Neural cell (in vitro differentiated cells): ENCODE data around the gene ASPSCR1. TPM values are rescaled to one million over a fixed set of nuclear protein-coding genes. Genes with fewer than 3 reads are reported as not detected.

ENCODE experiments used
- H2AFZ ChIP-seq: fragments of 200-600, 300-800 bp; sonication (generic), shearing (Covaris generic); 2 replicates; pipeline ENCODE4 v1.6.0; 2014; ENCODE audit warnings: low read depth, mild to moderate bottlenecking, antibody characterized with exemption, low read length, moderate library complexity
- H3F3A ChIP-seq: fragments of 200-600 bp; shearing (Covaris generic); 2 replicates; pipeline ENCODE4 v1.6.1; 2016; ENCODE audit warnings: mild to moderate bottlenecking, moderate library complexity, mixed read lengths, antibody characterized with exemption, low read length; ENCODE audit not compliant: insufficient read depth, poor library complexity, severe bottlenecking
- H3K27ac ChIP-seq: fragments of 200-600, 300-800 bp; sonication (generic), shearing (Covaris generic); 2 replicates; pipeline ENCODE4 v1.5.1; 2014; ENCODE audit warnings: mild to moderate bottlenecking, low read length, moderate library complexity
- H3K27me3 ChIP-seq: fragments of 300-800, 200-600 bp; sonication (generic), shearing (Covaris generic); 2 replicates; pipeline ENCODE4 v1.6.0; 2014; ENCODE audit warnings: mild to moderate bottlenecking, low read depth, low read length, moderate library complexity; ENCODE audit not compliant: insufficient read depth
- H3K36me3 ChIP-seq: fragments of 300-800, 200-600 bp; sonication (generic), shearing (Covaris generic); 2 replicates; pipeline ENCODE4 v1.5.1; 2014; ENCODE audit warnings: mild to moderate bottlenecking, antibody characterized with exemption, low read length, moderate library complexity; ENCODE audit not compliant: insufficient read depth
- H3K4me2 ChIP-seq: fragments of 300-800, 200-600 bp; sonication (generic), shearing (Covaris generic); 2 replicates; pipeline ENCODE4 v1.6.0; 2014; ENCODE audit warnings: mild to moderate bottlenecking, low read length
- H3K4me3 ChIP-seq: fragments of 300-800, 200-600 bp; sonication (generic), shearing (Covaris generic); 2 replicates; pipeline ENCODE4 v1.5.1; 2014; ENCODE audit warnings: mild to moderate bottlenecking, low read length, moderate library complexity
- H3K79me2 ChIP-seq: fragments of 200-600 bp; shearing (Covaris generic); replicated peaks from 2 replicates; pipeline ENCODE4 v1.6.0; 2014; ENCODE audit warnings: mild to moderate bottlenecking, low read length, moderate library complexity; ENCODE audit not compliant: insufficient read depth
- H3K9ac ChIP-seq: fragments of 300-800, 200-600 bp; sonication (generic), shearing (Covaris generic); 2 replicates; pipeline ENCODE4 v1.6.1; 2016; ENCODE audit warnings: mild to moderate bottlenecking, low read length, mixed read lengths
- H3K9me2 ChIP-seq: fragments of 200-600 bp; shearing (Covaris generic); 2 replicates; pipeline ENCODE4 v1.6.1; 2016; ENCODE audit warnings: mild to moderate bottlenecking, low read length, mixed read lengths; ENCODE audit not compliant: insufficient read depth
- H3K9me3 ChIP-seq: fragments of 200-600, 300-800 bp; sonication (generic), shearing (Covaris generic); 2 replicates; pipeline ENCODE4 v1.6.1; 2016; ENCODE audit warnings: mild to moderate bottlenecking, mixed run types, low read length, moderate library complexity, mixed read lengths
- H4K20me1 ChIP-seq: fragments of 200-600 bp; shearing (Covaris generic); 2 replicates; pipeline ENCODE4 v1.6.1; 2016; ENCODE audit warnings: mild to moderate bottlenecking, mixed run types; ENCODE audit not compliant: insufficient read depth
- EP300 ChIP-seq: fragments of 450-650 bp; conservative IDR thresholded peaks from 2 replicates; pipeline ENCODE4 v1.6.1; 2014; ENCODE audit warnings: antibody characterized with exemption, mild to moderate bottlenecking, moderate library complexity; ENCODE audit not compliant: poor library complexity, severe bottlenecking
- EZH2 ChIP-seq: fragments of 200-600, 300-800 bp; shearing (Covaris generic), sonication (generic); IDR thresholded peaks from 2 replicates; pipeline ENCODE4 v1.6.1; 2014; ENCODE audit warnings: antibody characterized with exemption, low read length, borderline replicate concordance, mild to moderate bottlenecking; ENCODE audit not compliant: insufficient read depth, poor library complexity, severe bottlenecking
- MXI1 ChIP-seq: fragments of 450-650 bp; conservative IDR thresholded peaks from 2 replicates; pipeline ENCODE4 v1.6.1; 2014; ENCODE audit warnings: antibody characterized with exemption, mild to moderate bottlenecking; ENCODE audit not compliant: poor library complexity, severe bottlenecking
- POLR2AphosphoS5 ChIP-seq: IDR thresholded peaks from 2 replicates; pipeline ENCODE4 v1.6.1; 2012
- RAD21 ChIP-seq: fragments of 450-650 bp; conservative IDR thresholded peaks from 2 replicates; pipeline ENCODE4 v1.6.1; 2014; ENCODE audit warnings: antibody characterized with exemption, mild to moderate bottlenecking, moderate library complexity
- SMC3 ChIP-seq: fragments of 450-650 bp; conservative IDR thresholded peaks from 2 replicates; pipeline ENCODE4 v1.6.1; 2014; ENCODE audit warnings: antibody characterized with exemption, mild to moderate bottlenecking, moderate library complexity; ENCODE audit not compliant: poor library complexity
- TAF1 ChIP-seq: IDR thresholded peaks from 2 replicates; pipeline ENCODE4 v1.6.1; 2012; ENCODE audit warnings: low read depth
- polyA minus RNA-seq: library from RNA; depleted of rRNA, polyadenylated mRNA; stranded (reverse); fragments of >200 nt; gene quantifications from 2 replicates; pipeline ENCODE4 v1.2.3, GENCODE V29; 2014
- polyA plus RNA-seq: library from polyadenylated mRNA; depleted of rRNA; stranded (reverse); fragments of >200 nt; gene quantifications from 2 replicates; pipeline ENCODE4 v1.2.3, GENCODE V29; 2014
- TF ChIP-seq, protein P1 (sequence below): IDR thresholded peaks from 2 replicates; pipeline ENCODE4 v1.6.1; 2012; ENCODE audit warnings: borderline replicate concordance
- TF ChIP-seq, protein P2 (sequence below): fragments of 450-650 bp; IDR thresholded peaks from 2 replicates; pipeline ENCODE4 v1.5.1; 2014; ENCODE audit warnings: antibody characterized with exemption, mild to moderate bottlenecking, moderate library complexity; ENCODE audit not compliant: poor library complexity, severe bottlenecking

ASPSCR1 gene, protein sequence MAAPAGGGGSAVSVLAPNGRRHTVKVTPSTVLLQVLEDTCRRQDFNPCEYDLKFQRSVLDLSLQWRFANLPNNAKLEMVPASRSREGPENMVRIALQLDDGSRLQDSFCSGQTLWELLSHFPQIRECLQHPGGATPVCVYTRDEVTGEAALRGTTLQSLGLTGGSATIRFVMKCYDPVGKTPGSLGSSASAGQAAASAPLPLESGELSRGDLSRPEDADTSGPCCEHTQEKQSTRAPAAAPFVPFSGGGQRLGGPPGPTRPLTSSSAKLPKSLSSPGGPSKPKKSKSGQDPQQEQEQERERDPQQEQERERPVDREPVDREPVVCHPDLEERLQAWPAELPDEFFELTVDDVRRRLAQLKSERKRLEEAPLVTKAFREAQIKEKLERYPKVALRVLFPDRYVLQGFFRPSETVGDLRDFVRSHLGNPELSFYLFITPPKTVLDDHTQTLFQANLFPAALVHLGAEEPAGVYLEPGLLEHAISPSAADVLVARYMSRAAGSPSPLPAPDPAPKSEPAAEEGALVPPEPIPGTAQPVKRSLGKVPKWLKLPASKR
- polyA plus RNA-seq (28.0 and 58.1 TPM in 2 replicates), polyA minus RNA-seq (15.7 and 26.8 TPM in 2 replicates)

GRCh38 chr17:81977211-81977808 lies at the start of gene ASPSCR1:
ASPSCR1 (plus strand) TSS chr17:81977629; CDS start chr17:81977647, 18 bp downstream.
- Histone ChIP-seq H4K20me1 (no peaks in the 10 kb centered on the region), H3K4me3 (peak within 1 kb of the TSS; percentile 79)

More at GRCh38 chr17:81977211-81977808, at the start of gene ASPSCR1:
- H3K36me3 ChIP-seq = no peaks in the 10 kb centered on the region
- H3F3A ChIP-seq = no peaks in the 10 kb centered on the region
- H3K79me2 ChIP-seq = no peaks in the 10 kb centered on the region
- peak within 1 kb of the TSS; percentile 82 for H3K27ac ChIP-seq
- H3K4me2 ChIP-seq = peak within 1 kb of the TSS; percentile 76
- peak; percentile 86 for TF ChIP-seq EP300
- TF ChIP-seq, protein P1, sequence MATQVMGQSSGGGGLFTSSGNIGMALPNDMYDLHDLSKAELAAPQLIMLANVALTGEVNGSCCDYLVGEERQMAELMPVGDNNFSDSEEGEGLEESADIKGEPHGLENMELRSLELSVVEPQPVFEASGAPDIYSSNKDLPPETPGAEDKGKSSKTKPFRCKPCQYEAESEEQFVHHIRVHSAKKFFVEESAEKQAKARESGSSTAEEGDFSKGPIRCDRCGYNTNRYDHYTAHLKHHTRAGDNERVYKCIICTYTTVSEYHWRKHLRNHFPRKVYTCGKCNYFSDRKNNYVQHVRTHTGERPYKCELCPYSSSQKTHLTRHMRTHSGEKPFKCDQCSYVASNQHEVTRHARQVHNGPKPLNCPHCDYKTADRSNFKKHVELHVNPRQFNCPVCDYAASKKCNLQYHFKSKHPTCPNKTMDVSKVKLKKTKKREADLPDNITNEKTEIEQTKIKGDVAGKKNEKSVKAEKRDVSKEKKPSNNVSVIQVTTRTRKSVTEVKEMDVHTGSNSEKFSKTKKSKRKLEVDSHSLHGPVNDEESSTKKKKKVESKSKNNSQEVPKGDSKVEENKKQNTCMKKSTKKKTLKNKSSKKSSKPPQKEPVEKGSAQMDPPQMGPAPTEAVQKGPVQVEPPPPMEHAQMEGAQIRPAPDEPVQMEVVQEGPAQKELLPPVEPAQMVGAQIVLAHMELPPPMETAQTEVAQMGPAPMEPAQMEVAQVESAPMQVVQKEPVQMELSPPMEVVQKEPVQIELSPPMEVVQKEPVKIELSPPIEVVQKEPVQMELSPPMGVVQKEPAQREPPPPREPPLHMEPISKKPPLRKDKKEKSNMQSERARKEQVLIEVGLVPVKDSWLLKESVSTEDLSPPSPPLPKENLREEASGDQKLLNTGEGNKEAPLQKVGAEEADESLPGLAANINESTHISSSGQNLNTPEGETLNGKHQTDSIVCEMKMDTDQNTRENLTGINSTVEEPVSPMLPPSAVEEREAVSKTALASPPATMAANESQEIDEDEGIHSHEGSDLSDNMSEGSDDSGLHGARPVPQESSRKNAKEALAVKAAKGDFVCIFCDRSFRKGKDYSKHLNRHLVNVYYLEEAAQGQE = peak; percentile 62
- TF ChIP-seq RAD21 = peak; percentile 42
- TF ChIP-seq POLR2AphosphoS5 = peak; percentile 81
- TF ChIP-seq TAF1 = peak; percentile 56
- TF ChIP-seq EZH2 = no peak
- TF ChIP-seq MXI1 = peak; percentile 94
- peak; percentile 51 for TF ChIP-seq SMC3
- TF ChIP-seq, protein P2, sequence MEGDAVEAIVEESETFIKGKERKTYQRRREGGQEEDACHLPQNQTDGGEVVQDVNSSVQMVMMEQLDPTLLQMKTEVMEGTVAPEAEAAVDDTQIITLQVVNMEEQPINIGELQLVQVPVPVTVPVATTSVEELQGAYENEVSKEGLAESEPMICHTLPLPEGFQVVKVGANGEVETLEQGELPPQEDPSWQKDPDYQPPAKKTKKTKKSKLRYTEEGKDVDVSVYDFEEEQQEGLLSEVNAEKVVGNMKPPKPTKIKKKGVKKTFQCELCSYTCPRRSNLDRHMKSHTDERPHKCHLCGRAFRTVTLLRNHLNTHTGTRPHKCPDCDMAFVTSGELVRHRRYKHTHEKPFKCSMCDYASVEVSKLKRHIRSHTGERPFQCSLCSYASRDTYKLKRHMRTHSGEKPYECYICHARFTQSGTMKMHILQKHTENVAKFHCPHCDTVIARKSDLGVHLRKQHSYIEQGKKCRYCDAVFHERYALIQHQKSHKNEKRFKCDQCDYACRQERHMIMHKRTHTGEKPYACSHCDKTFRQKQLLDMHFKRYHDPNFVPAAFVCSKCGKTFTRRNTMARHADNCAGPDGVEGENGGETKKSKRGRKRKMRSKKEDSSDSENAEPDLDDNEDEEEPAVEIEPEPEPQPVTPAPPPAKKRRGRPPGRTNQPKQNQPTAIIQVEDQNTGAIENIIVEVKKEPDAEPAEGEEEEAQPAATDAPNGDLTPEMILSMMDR = peak; percentile 41
- peak within 1 kb of the TSS; percentile 83 for H3K9ac ChIP-seq
- no peaks in the 10 kb centered on the region for H3K27me3 ChIP-seq
- H3K9me2 ChIP-seq = no peaks in the 10 kb centered on the region
- H2AFZ ChIP-seq = peak within 1 kb of the TSS; percentile 76
- H3K9me3 ChIP-seq = no peaks in the 10 kb centered on the region
